ENCODE results near the gene TREH. TPM values are rescaled to one million over a fixed set of nuclear protein-coding genes. Genes with fewer than 3 reads are reported as not detected.

The TREH gene
- total RNA-seq, 1 donor from 2014 or later = 0.46 TPM

GRCh38 chr11:118633319-118633690 lies 46.1 kb downstream of the TREH start:
- TF ChIP-seq CTCF (IDR thresholded peaks at IDR 0.05) = no peak
- DNase-seq = no peak
- peaks cover 55% of the 10 kb centered on the region for H3K36me3 ChIP-seq
- H3K27ac ChIP-seq = no peak overlapping the region
- no peak for ATAC-seq
- H3K4me1 ChIP-seq = peaks cover 36% of the 10 kb centered on the region
- no peaks in the 10 kb centered on the region for H3K27me3 ChIP-seq
- no peaks in the 10 kb centered on the region for H3K9me3 ChIP-seq
- no peak overlapping the region for H3K4me3 ChIP-seq
- intact Hi-C loops (cut with DNase I) = no loop called here

GRCh38 chr11:118632577-118633318 lies 46.7 kb downstream of the TREH start:
- Histone ChIP-seq H3K4me3 (no peak overlapping the region), H3K27me3 (no peaks in the 10 kb centered on the region), H3K36me3 (peaks cover 57% of the 10 kb centered on the region), H3K9me3 (no peaks in the 10 kb centered on the region), H3K4me1 (peaks cover 36% of the 10 kb centered on the region), H3K27ac (no peak overlapping the region)
- DNase-seq = no peak
- no peak for TF ChIP-seq CTCF (IDR thresholded peaks at IDR 0.05)
- intact Hi-C loops (cut with DNase I) = no loop called here
- no peak for ATAC-seq

- no peak for TF ChIP-seq CTCF (IDR thresholded peaks at IDR 0.05)
- DNase-seq (no peak), ATAC-seq (no peak)
- no peaks in the 10 kb centered on the region for H3K27me3 ChIP-seq
- intact Hi-C loops (cut with DNase I) = no loop called here
- H3K9me3 ChIP-seq = no peaks in the 10 kb centered on the region
- H3K27ac ChIP-seq = no peak overlapping the region
- H3K36me3 ChIP-seq = peaks cover 60% of the 10 kb centered on the region
- H3K4me3 ChIP-seq = no peak overlapping the region
- H3K4me1 ChIP-seq = peaks cover 36% of the 10 kb centered on the region
These were observed 48.1 kb downstream of the TREH start for GRCh38 chr11:118631142-118631909.

GRCh38 chr11:118629761-118630661 lies 49.4 kb downstream of the TREH start:
- Histone ChIP-seq H3K27me3 (no peaks in the 10 kb centered on the region), H3K36me3 (peaks cover 61% of the 10 kb centered on the region), H3K4me1 (peaks cover 37% of the 10 kb centered on the region), H3K4me3 (no peak overlapping the region), H3K27ac (no peak overlapping the region), H3K9me3 (no peaks in the 10 kb centered on the region)
- no peak for DNase-seq
- no peak for TF ChIP-seq CTCF (IDR thresholded peaks at IDR 0.05)
- ATAC-seq = peak; percentile 67
- intact Hi-C loops (cut with DNase I) = no loop called here

- DNase-seq (no peak), ATAC-seq (no peak)
- Histone ChIP-seq H3K4me1 (peaks cover 27% of the 10 kb centered on the region), H3K4me3 (no peak overlapping the region), H3K9me3 (no peaks in the 10 kb centered on the region), H3K27me3 (no peaks in the 10 kb centered on the region), H3K27ac (no peak overlapping the region), H3K36me3 (peaks cover 65% of the 10 kb centered on the region)
- intact Hi-C loops (cut with DNase I) = no loop called here
- no peak for TF ChIP-seq CTCF (IDR thresholded peaks at IDR 0.05)
These were observed 50.4 kb downstream of the TREH start for GRCh38 chr11:118628861-118629549.

All from upper lobe of right lung (tissue), 1 donor.